Measurements from ENCODE around the gene TCF7L1. TPM values are rescaled to one million over a fixed set of nuclear protein-coding genes. Genes with fewer than 3 reads are reported as not detected.
"Not testable (repeated sequence)": the region's sequence is repeated elsewhere in the genome, so short reads cannot be mapped to it uniquely, and the experiment has no call there.

The TCF7L1 gene
- total and polyA plus RNA-seq, 4 donors: 12.3 to 21.5 (median 13.8) TPM

DNA sequence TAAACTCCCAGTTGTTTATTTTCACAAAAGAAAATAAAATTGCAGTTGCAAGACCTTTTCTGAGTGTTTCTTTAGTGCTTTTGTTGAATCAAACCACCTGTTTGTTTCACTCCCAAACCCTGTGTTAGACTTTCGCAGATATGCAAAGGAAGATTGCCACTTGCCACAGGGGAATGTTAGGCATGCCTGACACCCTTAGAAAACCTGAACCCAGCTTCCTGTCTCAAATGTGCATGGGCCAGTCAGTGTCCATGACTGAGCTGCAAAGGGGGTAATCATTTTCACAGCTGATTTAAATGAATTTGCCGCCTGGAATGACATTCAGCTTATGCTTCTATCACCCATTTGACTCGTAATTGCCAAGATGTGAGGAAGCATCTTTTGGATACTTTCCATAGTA, 177.1 kb downstream of the TCF7L1 start:
- Histone ChIP-seq H3K27me3 (ENCODE audit: control insufficient read depth in 3 of 3, insufficient read depth in 3 of 3, low read length in 2 of 3) (no peaks in the 10 kb centered on the region), H3K9ac (ENCODE audit: insufficient read depth in 1 of 2, low read length in 2 of 2) (no peak overlapping the region), H3K4me1 (ENCODE audit: control insufficient read depth in 5 of 5, insufficient read depth in 5 of 5, low read length in 5 of 5) (peaks cover 0 to 7% (median 0%) of the 10 kb centered on the region in 5 donors), H3K27ac (ENCODE audit: low read depth in 1 of 2, low read length in 1 of 2) (no peak overlapping the region), H3K36me3 (ENCODE audit: control insufficient read depth in 4 of 4, insufficient read depth in 4 of 4, low read length in 4 of 4) (peaks cover 0 to 24% (median 22%) of the 10 kb centered on the region in 4 donors), H3K9me3 (ENCODE audit: control insufficient read depth in 4 of 4, insufficient read depth in 3 of 4, low read length in 3 of 4) (no peaks in the 10 kb centered on the region), H3K4me3 (no peak overlapping the region)
- WGBS, 2 donors: 80 to 85% methylated on average over 3 of the region's 3 CpGs
- no peak for DNase-seq
- TF ChIP-seq, protein P1, sequence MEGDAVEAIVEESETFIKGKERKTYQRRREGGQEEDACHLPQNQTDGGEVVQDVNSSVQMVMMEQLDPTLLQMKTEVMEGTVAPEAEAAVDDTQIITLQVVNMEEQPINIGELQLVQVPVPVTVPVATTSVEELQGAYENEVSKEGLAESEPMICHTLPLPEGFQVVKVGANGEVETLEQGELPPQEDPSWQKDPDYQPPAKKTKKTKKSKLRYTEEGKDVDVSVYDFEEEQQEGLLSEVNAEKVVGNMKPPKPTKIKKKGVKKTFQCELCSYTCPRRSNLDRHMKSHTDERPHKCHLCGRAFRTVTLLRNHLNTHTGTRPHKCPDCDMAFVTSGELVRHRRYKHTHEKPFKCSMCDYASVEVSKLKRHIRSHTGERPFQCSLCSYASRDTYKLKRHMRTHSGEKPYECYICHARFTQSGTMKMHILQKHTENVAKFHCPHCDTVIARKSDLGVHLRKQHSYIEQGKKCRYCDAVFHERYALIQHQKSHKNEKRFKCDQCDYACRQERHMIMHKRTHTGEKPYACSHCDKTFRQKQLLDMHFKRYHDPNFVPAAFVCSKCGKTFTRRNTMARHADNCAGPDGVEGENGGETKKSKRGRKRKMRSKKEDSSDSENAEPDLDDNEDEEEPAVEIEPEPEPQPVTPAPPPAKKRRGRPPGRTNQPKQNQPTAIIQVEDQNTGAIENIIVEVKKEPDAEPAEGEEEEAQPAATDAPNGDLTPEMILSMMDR (IDR thresholded peaks at IDR 0.05; ENCODE audit: control extremely low read depth, extremely low read depth): no peak
- no peak for ATAC-seq (ENCODE audit: insufficient read depth, low FRiP score)

DNA sequence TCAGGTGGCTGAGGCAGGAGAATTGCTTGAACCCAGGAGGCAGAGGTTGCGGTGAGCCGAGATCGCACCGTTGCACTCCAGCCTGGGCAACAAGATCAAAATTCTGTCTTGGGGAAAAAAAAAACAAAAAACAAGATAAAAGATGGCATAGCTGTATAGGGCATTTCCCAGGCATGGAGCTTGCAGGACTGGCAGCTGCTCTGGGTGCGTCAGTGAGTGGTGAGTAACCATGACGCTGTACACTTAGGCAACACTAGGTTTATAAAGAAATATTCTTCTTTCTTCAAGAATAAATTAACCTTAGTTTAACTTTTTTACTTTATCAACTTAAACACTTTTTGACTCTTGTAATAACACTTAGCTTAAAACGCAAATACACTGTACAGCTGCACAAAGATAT, 179.2 kb downstream of the TCF7L1 start:
- H3K9ac ChIP-seq (ENCODE audit: insufficient read depth in 1 of 2, low read length in 2 of 2): no peak overlapping the region
- H3K4me3 ChIP-seq: no peak overlapping the region
- H3K27ac ChIP-seq (ENCODE audit: low read depth in 1 of 2, low read length in 1 of 2): no peak overlapping the region
- H3K9me3 ChIP-seq (ENCODE audit: control insufficient read depth in 4 of 4, insufficient read depth in 3 of 4, low read length in 3 of 4): no peaks in the 10 kb centered on the region
- no peaks in the 10 kb centered on the region for H3K27me3 ChIP-seq (ENCODE audit: control insufficient read depth in 3 of 3, insufficient read depth in 3 of 3, low read length in 2 of 3)
- TF ChIP-seq, protein P1 (IDR thresholded peaks at IDR 0.05; ENCODE audit: control extremely low read depth, extremely low read depth): no peak
- DNase-seq (peak in 1 of 3 donors; percentile 20), ATAC-seq (ENCODE audit: insufficient read depth, low FRiP score) (no peak)
- H3K36me3 ChIP-seq (ENCODE audit: control insufficient read depth in 4 of 4, insufficient read depth in 4 of 4, low read length in 4 of 4): peaks cover 0 to 27% (median 21%) of the 10 kb centered on the region in 4 donors
- H3K4me1 ChIP-seq (ENCODE audit: control insufficient read depth in 5 of 5, insufficient read depth in 5 of 5, low read length in 5 of 5): peaks cover 0 to 7% (median 0%) of the 10 kb centered on the region in 5 donors
- 82 to 83% methylated on average over 7 of the region's 7 CpGs for WGBS, 2 donors

DNA sequence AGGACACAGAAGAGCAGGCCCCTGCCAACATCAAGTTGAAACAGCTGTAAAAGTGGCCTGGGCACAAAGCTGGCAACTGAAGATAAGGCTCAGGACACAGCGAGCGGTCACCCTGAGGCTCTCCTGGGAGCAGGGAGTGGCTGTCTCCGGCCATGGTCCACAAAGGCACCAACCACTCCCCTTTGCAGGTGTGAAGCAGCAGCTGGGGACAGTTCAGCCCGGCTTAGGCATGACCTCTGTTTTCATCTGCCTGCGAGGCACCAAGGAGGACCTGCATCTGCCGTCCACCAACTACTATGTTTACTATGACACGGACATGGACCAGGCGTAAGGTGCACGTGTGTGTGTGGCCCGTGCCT, 181.7 kb downstream of the TCF7L1 start:
- H3K4me1 ChIP-seq (ENCODE audit: control insufficient read depth in 5 of 5, insufficient read depth in 5 of 5, low read length in 5 of 5): peaks cover 0 to 2% (median 0%) of the 10 kb centered on the region in 5 donors
- no peaks in the 10 kb centered on the region for H3K9me3 ChIP-seq (ENCODE audit: control insufficient read depth in 4 of 4, insufficient read depth in 3 of 4, low read length in 3 of 4)
- 88% methylated on average over 10 of the region's 10 CpGs for WGBS, 2 donors
- TF ChIP-seq, protein P1 (IDR thresholded peaks at IDR 0.05; ENCODE audit: control extremely low read depth, extremely low read depth): no peak
- H3K27ac ChIP-seq (ENCODE audit: low read depth in 1 of 2, low read length in 1 of 2): no peak overlapping the region
- DNase-seq: no peak
- H3K9ac ChIP-seq (ENCODE audit: insufficient read depth in 1 of 2, low read length in 2 of 2): no peak overlapping the region
- peaks cover 0 to 40% (median 15%) of the 10 kb centered on the region in 4 donors for H3K36me3 ChIP-seq (ENCODE audit: control insufficient read depth in 4 of 4, insufficient read depth in 4 of 4, low read length in 4 of 4)
- no peaks in the 10 kb centered on the region for H3K27me3 ChIP-seq (ENCODE audit: control insufficient read depth in 3 of 3, insufficient read depth in 3 of 3, low read length in 2 of 3)
- H3K4me3 ChIP-seq: no peak overlapping the region
- ATAC-seq (ENCODE audit: insufficient read depth, low FRiP score): no peak

DNA sequence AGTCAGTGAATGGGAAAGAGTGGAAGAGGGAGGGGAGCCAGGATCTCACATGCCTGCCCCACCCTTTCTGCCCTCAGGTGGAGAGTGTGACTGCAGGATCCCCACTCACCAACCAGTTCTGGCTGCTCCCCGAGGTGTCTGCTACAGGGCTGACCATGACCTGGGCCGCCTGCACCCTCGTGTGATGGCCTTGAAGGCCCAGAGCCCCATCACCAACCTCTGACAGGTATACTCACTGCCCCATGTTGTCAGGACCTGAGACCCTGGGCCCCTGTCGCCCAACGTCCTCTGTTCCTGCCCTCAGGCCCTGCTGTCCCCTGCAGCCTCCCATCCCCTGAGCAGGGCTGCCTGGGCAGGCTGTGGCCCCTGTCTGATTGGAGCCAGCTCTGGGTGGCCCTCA, 182.7 kb downstream of the TCF7L1 start:
- not testable (repeated sequence) for H3K4me1 ChIP-seq (ENCODE audit: control insufficient read depth in 5 of 5, insufficient read depth in 5 of 5, low read length in 5 of 5); ATAC-seq (ENCODE audit: insufficient read depth, low FRiP score); H3K9me3 ChIP-seq (ENCODE audit: control insufficient read depth in 4 of 4, insufficient read depth in 3 of 4, low read length in 3 of 4); H3K27me3 ChIP-seq (ENCODE audit: control insufficient read depth in 3 of 3, insufficient read depth in 3 of 3, low read length in 2 of 3); H3K27ac ChIP-seq (ENCODE audit: low read depth in 1 of 2, low read length in 1 of 2); DNase-seq; H3K9ac ChIP-seq (ENCODE audit: insufficient read depth in 1 of 2, low read length in 2 of 2); H3K4me3 ChIP-seq
- H3K36me3 ChIP-seq (ENCODE audit: control insufficient read depth in 4 of 4, insufficient read depth in 4 of 4, low read length in 4 of 4): peaks cover 8 to 47% (median 20%) of the 10 kb centered on the region in 4 donors
- 0 to 74% methylated on average over 1 to 5 of the region's 5 CpGs for WGBS, 2 donors
